Activated T-cell treated with anti-CD3 and anti-CD28 coated beads, Interleukin-2, amount 50 U/mL, for 72 hours (primary cell): ENCODE measurements around the gene SH3TC1. TPM values are rescaled to one million over a fixed set of nuclear protein-coding genes. Genes with fewer than 3 reads are reported as not detected.

Source experiments
- ATAC-seq, 2 donors: fragments of 150-1000 bp; cut with Tn5 transposase; replicated peaks in 1 of 2; 2 replicates each; pipeline ENCODE4 v1.10.0; 2021; ENCODE audit warnings: moderate library complexity in 2 of 2, mild to moderate bottlenecking in 1 of 2
- DNase-seq, 2 donors: peaks; one replicate each; pipeline ENCODE4 v3.0.0; 2021 to 2022; ENCODE audit warnings: mixed read lengths in 1 of 2
- H3K27ac Mint-ChIP-seq: one replicate; pipeline ENCODE4 v1.8.0; 2022; ENCODE audit warnings: mild to moderate bottlenecking, moderate library complexity, mixed read lengths
- H3K27me3 Mint-ChIP-seq: one replicate; pipeline ENCODE4 v1.8.0; 2022; ENCODE audit warnings: low read depth, mixed read lengths
- H3K36me3 Mint-ChIP-seq, 2 donors: one replicate each; pipeline ENCODE4 v1.8.0; 2022; ENCODE audit warnings: mixed read lengths in 2 of 2, mild to moderate bottlenecking in 1 of 2; ENCODE audit not compliant: insufficient read depth in 2 of 2
- H3K4me1 Mint-ChIP-seq: one replicate; pipeline ENCODE4 v1.8.0; 2022; ENCODE audit warnings: low read depth, mixed read lengths
- H3K4me3 Mint-ChIP-seq, 2 donors: one replicate each; pipeline ENCODE4 v1.8.0; 2022; ENCODE audit warnings: mild to moderate bottlenecking in 2 of 2, mixed read lengths in 2 of 2, moderate library complexity in 2 of 2
- H3K9me3 Mint-ChIP-seq, 2 donors: one replicate each; pipeline ENCODE4 v1.8.0; 2022; ENCODE audit warnings: mixed read lengths in 2 of 2
- total RNA-seq, 2 donors: library from RNA; stranded (reverse); gene quantifications; one replicate each; pipeline ENCODE4 v1.2.3, GENCODE V29; 2022

Gene SH3TC1
- 10 to 100 TPM; 15.2 to 39.0 TPM for total RNA-seq

DNA sequence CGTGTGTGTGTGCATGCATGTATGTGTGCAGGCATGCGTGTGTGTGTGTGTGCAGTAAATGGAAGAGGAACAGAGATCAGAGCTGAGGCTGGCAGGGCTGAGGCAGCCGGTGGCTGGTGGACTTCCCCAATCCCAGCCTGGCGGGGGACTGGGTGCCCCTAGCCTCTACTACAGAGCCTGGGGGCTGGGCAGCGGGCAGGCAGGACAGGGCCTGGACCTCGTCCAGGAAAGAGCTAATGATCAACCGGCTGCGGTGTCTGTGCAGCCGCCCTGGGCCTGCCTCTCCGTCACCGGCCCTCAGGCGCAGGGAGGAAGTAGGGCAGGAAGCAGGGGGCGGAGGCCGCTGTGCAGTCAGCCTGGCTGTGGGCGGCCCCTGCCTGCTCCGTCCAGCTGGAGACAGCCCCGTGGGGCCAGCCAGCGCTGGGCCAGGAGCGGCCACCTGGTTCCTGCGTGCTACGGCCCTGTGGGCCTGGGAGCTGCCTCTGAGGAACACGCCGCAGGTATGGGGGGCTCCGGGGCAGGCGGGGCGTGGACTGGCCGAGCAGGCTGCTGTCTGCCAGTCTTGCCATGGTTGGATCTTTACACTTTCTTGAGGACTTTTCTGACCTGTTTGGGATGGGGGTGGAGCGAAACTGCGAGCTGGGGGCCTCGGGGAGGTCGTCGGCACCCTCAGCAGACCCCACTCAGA lies at the start of gene SH3TC1:
Gene SH3TC1 (plus strand): TSS at position 385 of the 688 bp plus-strand sequence. CDS start 5,905 bp downstream, outside the sequence.
- Mint-ChIP-seq H3K4me1 (peaks cover 37% of the 10 kb centered on the region), H3K4me3 (peak within 1 kb of the TSS; percentile 88 to 93), H3K27ac (peak within 1 kb of the TSS; percentile 83), H3K27me3 (no peaks in the 10 kb centered on the region), H3K9me3 (no peaks in the 10 kb centered on the region), H3K36me3 (peaks cover 0 to 2% of the 10 kb centered on the region in 2 donors)
- DNase-seq (peak; percentile 73 to 82), ATAC-seq (peak; percentile 91 to 92)

DNA sequence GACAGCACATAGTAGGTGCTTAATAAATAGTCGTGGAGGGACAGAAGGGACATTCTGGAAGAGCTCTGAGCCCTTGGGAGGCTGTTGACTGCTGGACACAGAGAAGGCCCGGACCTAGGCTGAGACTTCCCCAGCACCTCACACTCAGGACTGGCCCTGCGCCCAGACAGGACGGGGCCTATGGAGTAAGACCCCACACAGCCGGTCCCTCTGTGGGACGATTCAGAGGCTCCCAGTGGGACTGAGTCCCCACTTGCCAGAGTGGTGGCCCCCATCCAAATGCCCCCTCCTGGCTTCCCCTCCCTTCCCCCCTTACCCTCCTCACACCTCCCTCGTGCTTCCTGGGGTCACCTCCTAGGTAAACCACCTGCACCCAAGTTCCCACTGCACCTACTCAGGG lies 49.4 kb upstream of the SH3TC1 start:
- no peak overlapping the region for H3K27ac Mint-ChIP-seq
- ATAC-seq: no peak
- H3K4me3 Mint-ChIP-seq: no peak overlapping the region
- H3K9me3 Mint-ChIP-seq: no peaks in the 10 kb centered on the region
- peaks cover 7% of the 10 kb centered on the region for H3K27me3 Mint-ChIP-seq
- H3K4me1 Mint-ChIP-seq: no peaks in the 10 kb centered on the region
- H3K36me3 Mint-ChIP-seq: no peaks in the 10 kb centered on the region
- DNase-seq: no peak

DNA sequence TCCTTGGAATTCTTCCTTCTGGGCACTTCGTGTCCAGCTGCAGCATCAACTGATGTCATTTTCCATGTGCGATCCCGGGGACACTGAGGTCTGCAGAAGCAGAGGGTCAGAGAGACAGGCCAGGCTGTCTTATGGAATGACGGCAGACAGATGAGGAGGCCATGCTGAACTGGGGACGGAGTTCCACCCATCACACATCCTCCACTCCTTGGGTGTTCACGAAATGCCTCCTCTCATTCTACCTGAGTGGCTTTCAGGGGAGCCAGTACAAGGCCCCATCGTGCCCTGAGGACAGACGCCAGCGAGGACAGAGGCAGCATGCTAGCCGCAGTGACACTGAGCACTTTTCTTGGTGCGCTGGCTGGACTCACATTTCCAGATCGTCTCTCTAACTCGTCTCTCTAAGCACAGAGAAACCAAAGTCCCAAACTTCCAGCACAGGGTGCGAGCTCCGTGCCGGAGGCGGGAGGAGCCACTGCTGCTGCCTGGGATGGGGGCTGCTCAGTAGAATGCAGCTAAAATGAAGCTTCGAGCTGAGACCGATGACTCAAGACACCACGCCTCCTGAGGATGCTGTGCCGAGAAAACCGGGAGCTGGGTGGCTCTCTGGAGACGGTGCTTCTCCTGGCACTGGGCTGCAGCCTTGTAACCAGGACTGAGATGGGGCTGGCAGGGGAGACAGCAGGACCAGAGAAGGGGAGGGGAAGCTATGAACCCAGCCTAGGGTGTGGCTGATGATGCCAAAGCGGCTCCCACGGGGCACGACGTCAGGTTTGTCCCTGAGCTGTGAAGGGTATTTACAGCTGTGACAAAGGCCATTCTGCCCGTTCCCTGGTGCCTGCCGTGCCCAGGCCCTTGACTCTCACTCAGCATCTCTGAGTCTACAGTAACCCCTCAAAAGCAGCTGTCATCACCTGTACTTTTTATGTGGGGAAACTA lies 48.7 kb upstream of the SH3TC1 start:
- DNase-seq (no peak), ATAC-seq (no peak)
- no peaks in the 10 kb centered on the region for H3K9me3 Mint-ChIP-seq
- H3K4me3 Mint-ChIP-seq: no peak overlapping the region
- peaks cover 6% of the 10 kb centered on the region for H3K27me3 Mint-ChIP-seq
- H3K27ac Mint-ChIP-seq: no peak overlapping the region
- no peaks in the 10 kb centered on the region for H3K36me3 Mint-ChIP-seq
- H3K4me1 Mint-ChIP-seq: no peaks in the 10 kb centered on the region

DNA sequence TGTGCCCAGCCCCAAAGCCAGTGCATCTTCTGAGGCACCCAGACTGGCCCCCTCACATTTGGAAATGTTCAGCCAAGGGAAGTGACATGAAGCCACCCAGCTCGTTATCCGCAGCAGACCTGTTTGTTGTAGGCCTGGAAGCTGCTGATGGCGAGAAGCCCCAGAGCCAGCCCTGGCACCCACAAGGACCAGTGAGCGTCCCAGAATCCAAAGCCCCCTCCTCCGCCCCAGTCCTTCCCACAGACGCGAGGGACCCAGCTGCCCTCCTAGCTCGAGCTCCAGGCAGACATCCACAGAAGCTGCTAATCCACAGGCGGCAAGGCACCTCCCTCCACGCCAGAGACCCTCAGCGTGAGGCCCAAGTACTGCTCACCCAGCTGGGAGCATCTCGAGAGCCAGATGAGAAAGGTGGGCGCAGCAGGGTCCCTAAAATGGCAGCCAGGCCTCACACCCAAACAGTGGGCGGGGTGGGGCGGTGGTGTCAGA lies 47.9 kb upstream of the SH3TC1 start:
- H3K4me3 Mint-ChIP-seq: no peak overlapping the region
- DNase-seq: no peak
- no peaks in the 10 kb centered on the region for H3K36me3 Mint-ChIP-seq
- no peaks in the 10 kb centered on the region for H3K4me1 Mint-ChIP-seq
- no peaks in the 10 kb centered on the region for H3K9me3 Mint-ChIP-seq
- ATAC-seq: no peak
- H3K27me3 Mint-ChIP-seq: no peaks in the 10 kb centered on the region
- no peak overlapping the region for H3K27ac Mint-ChIP-seq

DNA sequence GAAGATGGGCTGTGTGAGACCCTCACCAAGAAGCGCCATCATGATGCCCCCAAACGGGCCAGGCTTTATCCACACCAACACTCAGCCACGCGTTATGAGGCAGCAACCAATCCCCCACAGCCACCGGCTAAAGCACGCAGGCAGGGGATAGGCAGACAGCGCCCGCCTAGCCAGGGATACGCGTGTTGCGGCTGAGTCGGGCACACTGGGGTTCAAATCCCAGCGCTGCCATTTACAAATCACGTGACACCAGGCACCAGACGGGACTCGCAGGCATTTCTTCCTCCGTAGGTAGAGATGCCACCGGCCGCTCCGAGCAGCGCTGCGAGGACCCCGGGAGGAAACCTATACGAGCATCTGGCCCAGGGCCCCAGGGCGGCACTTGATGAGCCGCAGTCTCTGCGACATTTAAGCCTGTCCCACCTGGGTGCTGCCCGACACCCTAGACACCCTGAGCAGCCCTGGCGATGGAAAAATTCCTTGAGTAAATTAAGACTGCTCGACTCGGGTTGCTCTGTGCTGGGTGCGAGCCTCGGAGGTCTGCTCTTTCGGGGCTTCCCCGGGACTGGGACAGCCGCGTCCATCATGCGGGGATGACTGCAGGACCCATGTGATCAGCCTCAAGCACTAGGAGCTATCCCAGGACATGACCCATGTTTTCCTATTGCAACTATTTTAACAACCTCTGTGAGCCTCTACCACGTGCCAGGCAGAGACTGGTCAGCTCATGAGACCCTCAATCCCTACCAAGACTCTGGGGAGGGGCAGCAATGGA lies 46.8 kb upstream of the SH3TC1 start:
- ATAC-seq (no peak), DNase-seq (no peak)
- Mint-ChIP-seq H3K9me3 (no peaks in the 10 kb centered on the region), H3K27ac (no peak overlapping the region), H3K27me3 (peaks cover 1% of the 10 kb centered on the region), H3K36me3 (no peaks in the 10 kb centered on the region), H3K4me1 (no peaks in the 10 kb centered on the region), H3K4me3 (no peak overlapping the region)

DNA sequence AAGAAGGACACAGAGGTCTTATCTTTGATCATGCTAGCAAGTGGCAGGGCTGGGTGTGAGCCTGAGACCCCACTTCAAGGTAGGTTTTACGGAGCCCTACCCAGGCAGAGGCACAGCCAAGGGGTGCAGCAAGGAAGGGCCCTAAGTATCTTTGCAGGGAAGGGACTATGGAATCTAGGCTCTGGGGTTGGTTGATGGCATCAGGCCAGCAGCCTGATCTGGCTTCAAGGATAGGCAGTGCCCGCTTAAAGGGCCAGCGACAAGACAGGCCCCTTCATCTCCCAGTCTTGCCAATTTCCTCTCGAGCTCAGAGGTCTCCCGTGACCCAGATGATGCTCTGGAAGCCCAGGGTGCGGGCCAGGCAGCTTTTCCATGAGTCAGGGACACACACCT lies 46.2 kb upstream of the SH3TC1 start:
- H3K4me1 Mint-ChIP-seq: no peaks in the 10 kb centered on the region
- H3K27ac Mint-ChIP-seq: no peak overlapping the region
- H3K27me3 Mint-ChIP-seq: peaks cover 7% of the 10 kb centered on the region
- H3K36me3 Mint-ChIP-seq: no peaks in the 10 kb centered on the region
- no peak for ATAC-seq
- H3K4me3 Mint-ChIP-seq: no peak overlapping the region
- H3K9me3 Mint-ChIP-seq: no peaks in the 10 kb centered on the region
- no peak for DNase-seq

DNA sequence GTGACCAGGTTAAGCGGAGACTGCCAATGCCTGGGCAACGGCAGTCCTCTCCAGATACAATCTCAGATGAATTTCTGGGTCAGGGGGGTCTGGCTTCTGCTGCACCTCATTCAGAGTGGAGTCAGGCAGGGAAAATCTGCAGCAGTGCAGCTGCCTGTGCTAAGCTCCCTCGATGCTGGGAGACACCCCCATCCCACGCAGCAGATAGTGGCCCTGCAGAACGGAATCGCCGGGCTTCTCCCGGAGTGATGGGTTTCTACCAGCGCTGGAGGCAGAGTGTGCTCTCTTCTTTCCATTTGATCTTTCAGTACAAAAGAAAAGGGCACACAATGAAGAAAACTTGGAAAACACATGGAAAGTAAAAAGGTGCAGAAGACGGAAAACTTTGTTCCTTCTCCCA lies 45.6 kb upstream of the SH3TC1 start:
- Mint-ChIP-seq H3K36me3 (no peaks in the 10 kb centered on the region), H3K4me1 (no peaks in the 10 kb centered on the region), H3K27me3 (peaks cover 7% of the 10 kb centered on the region), H3K4me3 (no peak overlapping the region), H3K27ac (no peak overlapping the region), H3K9me3 (no peaks in the 10 kb centered on the region)
- ATAC-seq (no peak), DNase-seq (no peak)

DNA sequence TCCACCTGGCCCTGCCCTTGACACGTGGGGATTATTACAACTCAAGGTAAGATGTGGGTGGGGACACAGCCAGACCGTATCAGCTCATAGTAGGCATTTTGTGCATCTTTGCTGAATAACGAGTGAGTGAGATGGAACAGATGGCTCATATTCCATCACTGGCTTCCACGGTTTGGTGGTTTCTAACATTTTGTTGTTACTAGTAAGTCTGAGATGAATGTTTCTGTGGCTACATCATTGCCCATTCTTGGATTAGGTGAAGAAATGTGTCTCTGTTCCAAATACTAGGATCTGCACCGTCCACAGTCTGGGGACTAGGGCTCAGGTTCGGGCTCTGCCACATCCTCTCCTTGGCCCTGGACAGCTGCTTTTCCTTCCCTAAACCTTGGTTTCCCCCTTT lies 44.0 kb upstream of the SH3TC1 start:
- Mint-ChIP-seq H3K27ac (no peak overlapping the region), H3K4me3 (no peak overlapping the region), H3K27me3 (peaks cover 7% of the 10 kb centered on the region), H3K4me1 (peaks cover 4% of the 10 kb centered on the region), H3K9me3 (no peaks in the 10 kb centered on the region), H3K36me3 (no peaks in the 10 kb centered on the region)
- no peak for ATAC-seq
- DNase-seq: no peak

DNA sequence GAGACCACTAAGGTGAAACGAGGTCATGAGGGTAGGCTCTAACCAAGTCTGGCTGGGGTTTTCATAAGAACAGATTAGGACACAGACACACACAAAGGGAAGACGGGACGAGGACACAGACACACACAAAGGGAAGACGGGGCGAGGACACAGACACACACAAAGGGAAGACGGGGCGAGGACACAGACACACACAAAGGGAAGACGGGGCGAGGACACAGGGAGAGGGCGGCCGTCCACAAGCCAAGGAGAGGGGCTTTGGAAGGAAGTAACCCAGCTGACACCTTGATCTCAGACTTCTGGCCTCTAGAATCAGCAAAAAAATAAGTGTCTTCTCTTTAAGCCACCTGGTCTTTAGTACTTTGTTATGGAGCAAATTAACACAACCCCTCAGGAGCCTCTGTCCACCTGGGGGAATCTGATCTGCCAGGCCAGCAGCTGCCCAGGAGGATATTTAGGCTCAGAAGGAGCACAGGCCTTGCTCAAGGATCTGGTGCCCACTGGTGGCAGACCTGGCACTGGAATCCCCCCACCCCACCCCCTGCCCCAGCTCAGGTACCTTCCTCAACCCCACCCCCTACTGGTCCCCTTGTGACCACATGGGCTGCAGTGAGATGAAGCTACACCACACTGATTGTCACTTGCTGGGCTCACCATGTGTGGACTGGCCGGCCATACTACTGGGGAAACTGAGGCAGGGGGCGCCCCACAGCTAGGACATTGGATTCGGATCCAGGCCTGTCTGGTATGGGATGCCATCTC lies 43.2 kb upstream of the SH3TC1 start:
- Mint-ChIP-seq H3K4me1 (peaks cover 4% of the 10 kb centered on the region), H3K27ac (no peak overlapping the region), H3K9me3 (no peaks in the 10 kb centered on the region), H3K36me3 (no peaks in the 10 kb centered on the region), H3K27me3 (peaks cover 7% of the 10 kb centered on the region), H3K4me3 (no peak overlapping the region)
- no peak for ATAC-seq
- DNase-seq: no peak

DNA sequence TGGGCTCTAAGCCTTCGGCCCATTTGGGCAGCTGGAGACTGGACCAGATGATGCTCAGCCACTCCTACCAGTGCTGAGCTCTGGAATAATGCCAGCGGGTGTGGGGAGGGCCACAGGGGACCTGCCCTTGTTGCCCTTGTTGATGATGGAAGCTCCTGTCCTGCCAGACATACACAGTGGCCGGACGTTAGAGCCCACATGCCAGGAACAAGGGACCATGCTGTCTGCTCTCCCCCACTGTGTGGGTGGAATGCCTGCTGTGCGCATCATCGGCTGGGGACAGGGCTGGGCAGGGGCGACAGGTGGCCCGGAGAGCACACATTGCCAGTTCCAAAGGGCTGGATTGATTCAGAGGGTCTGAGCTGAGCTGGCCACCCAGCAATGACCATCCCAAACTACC lies 42.5 kb upstream of the SH3TC1 start:
- H3K9me3 Mint-ChIP-seq: no peaks in the 10 kb centered on the region
- H3K27ac Mint-ChIP-seq: no peak overlapping the region
- no peak overlapping the region for H3K4me3 Mint-ChIP-seq
- H3K27me3 Mint-ChIP-seq: peaks cover 7% of the 10 kb centered on the region
- H3K4me1 Mint-ChIP-seq: peaks cover 4% of the 10 kb centered on the region
- DNase-seq (no peak), ATAC-seq (no peak)
- H3K36me3 Mint-ChIP-seq: no peaks in the 10 kb centered on the region

DNA sequence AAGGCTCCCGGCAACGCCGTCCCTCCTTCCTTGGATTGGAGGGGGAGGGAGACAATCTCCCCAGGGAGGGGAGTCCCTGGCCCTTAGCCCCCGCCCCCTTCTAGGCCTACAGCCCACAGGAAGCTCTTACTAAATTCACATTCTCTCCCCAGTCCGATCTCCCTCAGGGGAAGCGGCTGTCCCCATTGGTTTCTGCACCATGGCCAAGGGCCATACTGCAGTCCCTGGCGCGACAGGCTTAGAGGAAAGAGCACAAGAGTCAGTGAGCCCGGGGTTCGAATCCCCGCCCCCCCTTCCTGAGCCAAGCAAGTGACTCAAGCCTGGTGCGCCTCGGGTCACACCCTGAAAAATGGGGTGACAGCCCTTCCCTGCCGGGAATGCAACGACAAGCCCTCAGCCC lies 41.6 kb upstream of the SH3TC1 start:
- H3K27me3 Mint-ChIP-seq: peaks cover 7% of the 10 kb centered on the region
- peak overlapping the region; percentile 52 to 54 for H3K4me3 Mint-ChIP-seq
- H3K27ac Mint-ChIP-seq: no peak overlapping the region
- H3K4me1 Mint-ChIP-seq: peaks cover 4% of the 10 kb centered on the region
- no peaks in the 10 kb centered on the region for H3K9me3 Mint-ChIP-seq
- ATAC-seq: no peak
- no peak for DNase-seq
- no peaks in the 10 kb centered on the region for H3K36me3 Mint-ChIP-seq

DNA sequence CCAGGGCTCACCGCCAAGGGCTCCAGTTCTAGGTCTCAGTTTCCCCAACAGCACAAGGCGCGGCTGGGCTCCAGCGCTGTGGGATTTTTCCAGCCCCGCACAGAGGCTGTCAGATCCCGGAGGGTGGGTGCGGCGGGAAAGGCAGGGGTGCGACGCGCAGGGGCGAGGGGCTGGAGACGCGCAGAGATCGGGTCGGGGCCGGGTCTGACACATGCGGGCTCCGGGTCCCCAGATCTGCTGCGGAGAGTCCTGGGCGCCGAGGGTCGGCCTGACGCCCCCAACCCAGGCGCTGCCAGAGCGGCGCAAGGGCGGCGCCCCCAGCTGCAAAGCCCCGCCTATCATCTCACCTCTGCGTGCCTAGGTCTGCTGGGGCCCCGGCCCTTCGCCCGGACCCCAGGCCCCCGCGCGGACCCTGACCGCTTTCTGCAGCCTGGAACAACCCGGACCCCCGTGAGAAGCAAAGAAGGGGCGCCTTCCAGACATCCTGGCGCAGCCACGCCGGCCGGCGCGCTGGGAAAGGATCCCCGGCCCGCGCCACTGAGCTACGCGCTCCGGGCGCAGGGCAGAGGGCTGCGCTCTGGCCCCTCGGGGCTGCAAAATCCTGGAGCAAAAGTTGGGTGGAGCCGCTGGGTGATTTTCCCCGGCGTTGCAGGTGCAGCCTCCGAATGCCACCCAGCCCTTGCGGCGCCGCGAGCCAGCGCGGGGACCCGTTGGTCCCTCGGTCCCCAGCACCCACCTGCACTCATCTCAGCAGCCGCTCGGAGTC lies 41.0 kb upstream of the SH3TC1 start:
- no peak overlapping the region for H3K27ac Mint-ChIP-seq
- DNase-seq (peak in 1 of 2 donors; percentile 6), ATAC-seq (peak; percentile 0 to 11)
- no peaks in the 10 kb centered on the region for H3K9me3 Mint-ChIP-seq
- H3K36me3 Mint-ChIP-seq: no peaks in the 10 kb centered on the region
- peaks cover 4% of the 10 kb centered on the region for H3K4me1 Mint-ChIP-seq
- H3K4me3 Mint-ChIP-seq: peak overlapping the region; percentile 64 to 96
- peaks cover 7% of the 10 kb centered on the region for H3K27me3 Mint-ChIP-seq
